ENCODE data around the gene GALNT10. TPM values are rescaled to one million over a fixed set of nuclear protein-coding genes. Genes with fewer than 3 reads are reported as not detected.

Gene GALNT10
- total RNA-seq, 4 donors from 2014 or later, result 35.9 to 59.4 (median 46.8) TPM

DNA sequence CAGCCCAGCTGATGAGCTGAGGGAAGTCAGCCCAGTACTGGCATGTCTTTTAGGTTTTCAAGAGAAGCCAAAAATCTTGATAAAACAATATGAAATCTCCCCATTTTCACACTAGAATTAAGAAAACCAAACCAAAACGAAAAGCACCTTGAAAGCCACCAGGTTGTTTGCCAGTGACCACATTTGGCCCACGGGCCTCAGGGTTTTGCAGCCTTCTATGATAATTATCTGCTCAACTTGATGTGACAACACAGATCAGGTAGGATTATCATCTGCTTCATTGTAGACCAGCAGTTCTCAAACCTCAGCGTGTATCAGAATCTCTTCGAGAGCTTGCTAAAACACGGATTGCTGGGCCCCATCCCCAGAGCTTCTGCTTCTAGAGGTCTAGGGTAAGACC lies 101.4 kb downstream of the GALNT10 start:
- Histone ChIP-seq H3K27ac (no peak overlapping the region), H3K27me3 (no peaks in the 10 kb centered on the region), H3K36me3 (no peaks in the 10 kb centered on the region), H3K4me1 (peaks cover 0 to 3% (median 0%) of the 10 kb centered on the region in 4 donors), H3K9me3 (no peaks in the 10 kb centered on the region), H3K4me3 (no peak overlapping the region)
- TF ChIP-seq CTCF (IDR thresholded peaks at IDR 0.05) (no peak), POLR2A (IDR thresholded peaks at IDR 0.05) (no peak)
- no peak for DNase-seq

DNA sequence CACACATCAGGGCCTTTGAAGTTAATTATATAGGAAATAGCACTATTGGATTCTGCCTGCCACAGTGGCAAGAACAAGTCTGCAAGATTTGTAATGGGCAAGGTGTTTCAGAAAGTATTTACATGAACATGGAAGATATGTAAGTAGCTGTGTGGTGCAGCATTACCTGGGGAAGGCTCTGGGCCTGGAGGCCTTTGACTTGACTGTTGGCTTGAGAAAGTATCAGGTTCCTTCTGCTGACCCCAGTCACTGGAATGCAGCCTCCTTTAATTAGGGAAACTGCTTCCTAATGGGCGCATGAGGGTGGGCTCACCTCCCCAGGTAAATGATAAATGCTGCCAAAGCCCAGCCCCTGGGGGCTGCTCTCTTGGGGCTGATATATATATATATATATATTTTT lies 102.7 kb downstream of the GALNT10 start:
- DNase-seq, result no peak
- H3K27ac ChIP-seq, result no peak overlapping the region
- peaks cover 0 to 3% (median 0%) of the 10 kb centered on the region in 4 donors for H3K4me1 ChIP-seq
- TF ChIP-seq POLR2A (IDR thresholded peaks at IDR 0.05) (no peak), CTCF (IDR thresholded peaks at IDR 0.05) (no peak)
- H3K4me3 ChIP-seq, result no peak overlapping the region
- H3K9me3 ChIP-seq, result no peaks in the 10 kb centered on the region
- no peaks in the 10 kb centered on the region for H3K27me3 ChIP-seq
- H3K36me3 ChIP-seq, result peaks cover 0 to 4% (median 0%) of the 10 kb centered on the region in 3 donors

DNA sequence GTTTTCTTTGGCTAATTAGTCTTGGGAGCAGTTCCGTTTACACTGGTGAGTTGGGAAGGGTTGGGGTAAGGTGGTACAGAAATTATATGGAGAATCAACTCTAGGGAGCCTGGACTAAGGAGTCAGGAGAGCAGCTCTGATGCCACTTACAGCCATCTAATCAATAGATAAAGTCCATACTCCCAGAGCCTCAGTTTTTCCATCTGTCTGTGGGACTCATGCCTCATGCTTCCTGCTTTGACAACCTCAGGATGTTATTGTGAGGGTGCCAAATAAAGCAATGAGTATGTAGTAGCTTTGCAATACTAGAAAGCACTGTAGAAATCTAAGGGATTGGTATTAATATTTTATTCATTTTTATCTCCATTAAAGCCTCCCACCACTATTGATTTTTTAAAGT lies 105.0 kb downstream of the GALNT10 start:
- TF ChIP-seq CTCF (IDR thresholded peaks at IDR 0.05) (no peak), POLR2A (IDR thresholded peaks at IDR 0.05) (no peak)
- H3K4me1 ChIP-seq, result peaks cover 0 to 3% (median 0%) of the 10 kb centered on the region in 4 donors
- H3K27ac ChIP-seq, result no peak overlapping the region
- DNase-seq, result no peak
- H3K4me3 ChIP-seq, result no peak overlapping the region
- H3K36me3 ChIP-seq, result peaks cover 0 to 4% (median 0%) of the 10 kb centered on the region in 3 donors
- H3K9me3 ChIP-seq, result no peaks in the 10 kb centered on the region
- H3K27me3 ChIP-seq, result no peaks in the 10 kb centered on the region

GRCh38 chr5:154296525-154297159 lies 106.1 kb downstream of the GALNT10 start:
- no peak for DNase-seq
- H3K4me1 ChIP-seq, result peaks cover 0 to 3% (median 0%) of the 10 kb centered on the region in 4 donors
- no peak overlapping the region for H3K27ac ChIP-seq
- H3K36me3 ChIP-seq, result peaks cover 0 to 4% (median 0%) of the 10 kb centered on the region in 3 donors
- no peaks in the 10 kb centered on the region for H3K9me3 ChIP-seq
- no peaks in the 10 kb centered on the region for H3K27me3 ChIP-seq
- TF ChIP-seq POLR2A (IDR thresholded peaks at IDR 0.05) (no peak), CTCF (IDR thresholded peaks at IDR 0.05) (no peak)
- no peak overlapping the region for H3K4me3 ChIP-seq

GRCh38 chr5:154298065-154298464 lies 107.5 kb downstream of the GALNT10 start:
- DNase-seq, result no peak
- no peak for TF ChIP-seq POLR2A (IDR thresholded peaks at IDR 0.05)
- TF ChIP-seq CTCF (IDR thresholded peaks at IDR 0.05), result no peak
- no peak overlapping the region for H3K4me3 ChIP-seq
- H3K27me3 ChIP-seq, result no peaks in the 10 kb centered on the region
- no peak overlapping the region for H3K27ac ChIP-seq
- peaks cover 0 to 4% (median 0%) of the 10 kb centered on the region in 3 donors for H3K36me3 ChIP-seq
- peaks cover 0 to 9% (median 0%) of the 10 kb centered on the region in 4 donors for H3K4me1 ChIP-seq
- no peaks in the 10 kb centered on the region for H3K9me3 ChIP-seq
